Sigmoid colon (tissue), 7 donors: Measurements from ENCODE around the gene GGPS1. TPM values are rescaled to one million over a fixed set of nuclear protein-coding genes. Genes with fewer than 3 reads are reported as not detected.

Source experiments
- DNase-seq: peaks from one replicate; pipeline ENCODE4 v3.0.0-alpha.2; 2019
- H3K27ac ChIP-seq, 4 donors: fragments of 200-600 bp; sonication (generic); one replicate each; pipeline ENCODE4 v1.5.1; 2016 to 2019; ENCODE audit warnings: mild to moderate bottlenecking in 1 of 4
- H3K27me3 ChIP-seq, 3 donors: fragments of 200-600 bp; sonication (generic); one replicate each; pipeline ENCODE4 v1.5.1; 2019; ENCODE audit warnings: mild to moderate bottlenecking in 1 of 3
- H3K36me3 ChIP-seq, 4 donors: fragments of 200-600 bp; sonication (generic); one replicate each; pipeline ENCODE4 v1.5.1; 2016 to 2019
- H3K4me1 ChIP-seq, 4 donors: fragments of 200-600 bp; sonication (generic); one replicate each; pipeline ENCODE4 v1.5.1; 2017 to 2019
- H3K4me3 ChIP-seq, 4 donors: fragments of 200-600 bp; sonication (generic); one replicate each; pipeline ENCODE4 v1.5.1; 2017 to 2019; ENCODE audit warnings: mild to moderate bottlenecking in 2 of 4, moderate library complexity in 1 of 4
- H3K9me3 ChIP-seq, 4 donors: fragments of 200-600 bp in 3 of 4; sonication (generic) in 3 of 4; one replicate each; pipeline versions ENCODE4 v1.5.1 to v1.6.1; 2013 to 2019
- EP300 ChIP-seq, 4 donors: sonication (generic); formaldehyde crosslinking; IDR thresholded peaks; one replicate each; pipeline ENCODE4 v1.6.1; 2017; ENCODE audit warnings: antibody characterized with exemption in 4 of 4
- POLR2A ChIP-seq, 2 donors: fragments of 450-650 bp; IDR thresholded peaks; one replicate each; pipeline ENCODE4 v1.6.1; 2016; ENCODE audit warnings: antibody characterized with exemption in 2 of 2, mild to moderate bottlenecking in 2 of 2, moderate library complexity in 2 of 2
- POLR2AphosphoS5 ChIP-seq, 4 donors: sonication (generic); formaldehyde crosslinking; IDR thresholded peaks; one replicate each; pipeline ENCODE4 v1.6.1; 2017; ENCODE audit warnings: antibody characterized with exemption in 4 of 4
- WGBS, 2 donors: extraction: QIAGEN DNeasy Blood & Tissue Kit; methylation state at CpG; one replicate each; pipeline ENCODE4 v1.1.7; 2013; 5-methylcytosine and 5-hydroxymethylcytosine counted together
- intact Hi-C: fragments of 100-400 bp; cut with DNase I; formaldehyde crosslinking; loops from one replicate; pipeline ENCODE4 v1.15.1; 2023
- polyA plus RNA-seq, 3 donors: library from polyadenylated mRNA; stranded (reverse); fragments of 200-250 nt; gene quantifications; one replicate each; pipeline ENCODE4 v1.2.3, GENCODE V29; 2013
- total RNA-seq, 4 donors: library from RNA; depleted of rRNA; stranded (reverse); fragments of >200 nt; gene quantifications; one replicate each; pipeline ENCODE4 v1.1.0, GENCODE V29; 2016
- TF ChIP-seq, protein P1 (sequence below), 4 experiments: fragments of 450-650 bp in 3 of 4; fragments of 200-600 bp in 1 of 4; IDR thresholded peaks; one replicate each; pipeline ENCODE4 v1.5.1; 2016 to 2019; ENCODE audit warnings: antibody characterized with exemption in 4 of 4, mild to moderate bottlenecking in 3 of 4, moderate library complexity in 2 of 4
- donor health status: healthy with polysubstance abuse.
- donor health status: Bipolar disorder and iron deficiency.
- donor health status: healthy.

GGPS1 gene
- total and polyA plus RNA-seq, 7 donors, result 16.6 to 35.7 (median 30.3) TPM

DNA sequence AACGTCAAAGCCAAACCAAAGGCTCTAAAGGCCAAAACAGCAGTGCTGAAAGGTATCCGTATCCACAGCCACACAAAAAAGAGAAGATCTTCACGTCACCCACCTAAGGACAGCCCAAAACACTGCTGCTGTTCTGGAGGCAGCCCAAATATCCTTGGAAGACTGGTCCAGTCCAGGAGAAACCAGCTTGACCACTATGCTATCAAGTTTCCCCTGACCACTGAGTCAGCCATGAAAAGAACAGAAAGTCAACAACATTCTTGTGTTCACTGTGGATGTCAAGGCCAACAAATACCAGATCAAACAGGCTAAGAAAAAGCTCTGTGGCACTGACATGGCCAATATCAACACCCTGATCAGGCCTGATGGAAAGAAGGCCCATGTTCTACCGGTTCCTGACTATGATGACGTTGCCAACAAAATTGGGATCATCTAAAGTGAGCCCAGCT lies 32.4 kb upstream of the GGPS1 start:
- no peaks in the 10 kb centered on the region for H3K36me3 ChIP-seq
- DNase-seq, result no peak
- 89 to 92% methylated on average over 5 of the region's 5 CpGs for WGBS, 2 donors
- no peak for TF ChIP-seq POLR2A (IDR thresholded peaks at IDR 0.05)
- TF ChIP-seq EP300 (IDR thresholded peaks at IDR 0.05), result no peak
- no peak for TF ChIP-seq POLR2AphosphoS5 (IDR thresholded peaks at IDR 0.05)
- TF ChIP-seq, protein P1, sequence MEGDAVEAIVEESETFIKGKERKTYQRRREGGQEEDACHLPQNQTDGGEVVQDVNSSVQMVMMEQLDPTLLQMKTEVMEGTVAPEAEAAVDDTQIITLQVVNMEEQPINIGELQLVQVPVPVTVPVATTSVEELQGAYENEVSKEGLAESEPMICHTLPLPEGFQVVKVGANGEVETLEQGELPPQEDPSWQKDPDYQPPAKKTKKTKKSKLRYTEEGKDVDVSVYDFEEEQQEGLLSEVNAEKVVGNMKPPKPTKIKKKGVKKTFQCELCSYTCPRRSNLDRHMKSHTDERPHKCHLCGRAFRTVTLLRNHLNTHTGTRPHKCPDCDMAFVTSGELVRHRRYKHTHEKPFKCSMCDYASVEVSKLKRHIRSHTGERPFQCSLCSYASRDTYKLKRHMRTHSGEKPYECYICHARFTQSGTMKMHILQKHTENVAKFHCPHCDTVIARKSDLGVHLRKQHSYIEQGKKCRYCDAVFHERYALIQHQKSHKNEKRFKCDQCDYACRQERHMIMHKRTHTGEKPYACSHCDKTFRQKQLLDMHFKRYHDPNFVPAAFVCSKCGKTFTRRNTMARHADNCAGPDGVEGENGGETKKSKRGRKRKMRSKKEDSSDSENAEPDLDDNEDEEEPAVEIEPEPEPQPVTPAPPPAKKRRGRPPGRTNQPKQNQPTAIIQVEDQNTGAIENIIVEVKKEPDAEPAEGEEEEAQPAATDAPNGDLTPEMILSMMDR (IDR thresholded peaks at IDR 0.05), result no peak
- no peaks in the 10 kb centered on the region for H3K27me3 ChIP-seq
- peaks cover 0 to 51% (median 17%) of the 10 kb centered on the region in 4 donors for H3K4me1 ChIP-seq
- no peak overlapping the region for H3K4me3 ChIP-seq
- no peak overlapping the region for H3K27ac ChIP-seq
- intact Hi-C loops, result no loop called here
- H3K9me3 ChIP-seq, result no peaks in the 10 kb centered on the region

DNA sequence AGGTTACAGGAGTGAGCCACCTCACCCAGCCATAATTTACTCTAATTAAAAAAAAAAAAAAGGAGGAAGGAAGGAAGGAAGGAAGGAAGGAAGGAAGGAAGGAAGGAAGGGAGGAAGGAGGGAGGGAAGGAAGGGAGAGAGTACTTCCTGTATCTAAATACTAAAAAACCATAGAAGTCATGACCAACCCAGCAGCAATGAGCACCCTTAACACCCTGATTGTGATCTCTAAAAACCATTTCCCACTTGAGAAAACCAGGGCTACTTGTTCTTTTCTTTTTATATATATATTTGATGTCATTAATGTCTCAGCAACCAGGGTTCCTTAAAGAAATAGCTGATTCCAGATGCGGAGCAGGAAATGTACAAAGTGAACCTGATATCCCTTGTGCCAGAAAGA lies 31.6 kb upstream of the GGPS1 start:
- no peaks in the 10 kb centered on the region for H3K9me3 ChIP-seq
- no peak overlapping the region for H3K27ac ChIP-seq
- no peaks in the 10 kb centered on the region for H3K27me3 ChIP-seq
- WGBS, 2 donors, result 94 to 99% methylated on average over 1 of the region's 1 CpG
- no peak for DNase-seq
- TF ChIP-seq POLR2AphosphoS5 (IDR thresholded peaks at IDR 0.05) (no peak), EP300 (IDR thresholded peaks at IDR 0.05) (no peak), POLR2A (IDR thresholded peaks at IDR 0.05) (no peak)
- TF ChIP-seq, protein P1 (IDR thresholded peaks at IDR 0.05), result no peak
- no peak overlapping the region for H3K4me3 ChIP-seq
- no peaks in the 10 kb centered on the region for H3K36me3 ChIP-seq
- intact Hi-C loops, result no loop called here
- peaks cover 0 to 51% (median 20%) of the 10 kb centered on the region in 4 donors for H3K4me1 ChIP-seq

DNA sequence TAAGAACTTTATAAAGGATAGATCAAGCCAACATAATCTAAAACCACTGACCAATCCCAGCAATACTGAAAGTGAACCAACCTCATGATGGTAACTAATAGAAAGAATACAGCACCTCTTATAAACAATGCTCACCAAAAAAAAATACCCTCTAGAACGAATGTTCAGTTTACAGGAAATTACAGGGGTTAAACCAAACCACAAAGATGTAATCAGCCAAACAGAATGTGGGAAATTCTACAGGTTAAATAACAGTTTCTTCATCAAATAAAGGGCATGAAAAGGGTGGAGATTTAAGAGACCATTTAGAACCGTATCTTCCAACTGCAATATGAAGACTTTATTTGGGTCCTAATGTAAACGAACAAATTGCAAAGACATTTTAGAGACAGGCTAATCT lies 30.8 kb upstream of the GGPS1 start:
- intact Hi-C loops, result no loop called here
- no peak overlapping the region for H3K4me3 ChIP-seq
- H3K4me1 ChIP-seq, result peaks cover 0 to 50% (median 21%) of the 10 kb centered on the region in 4 donors
- H3K9me3 ChIP-seq, result no peaks in the 10 kb centered on the region
- no peaks in the 10 kb centered on the region for H3K36me3 ChIP-seq
- TF ChIP-seq POLR2A (IDR thresholded peaks at IDR 0.05) (no peak), POLR2AphosphoS5 (IDR thresholded peaks at IDR 0.05) (no peak), EP300 (IDR thresholded peaks at IDR 0.05) (no peak)
- TF ChIP-seq, protein P1 (IDR thresholded peaks at IDR 0.05), result no peak
- no peak overlapping the region for H3K27ac ChIP-seq
- DNase-seq, result no peak
- WGBS, 2 donors, result 47 to 53% methylated on average over 3 of the region's 3 CpGs
- H3K27me3 ChIP-seq, result no peaks in the 10 kb centered on the region

DNA sequence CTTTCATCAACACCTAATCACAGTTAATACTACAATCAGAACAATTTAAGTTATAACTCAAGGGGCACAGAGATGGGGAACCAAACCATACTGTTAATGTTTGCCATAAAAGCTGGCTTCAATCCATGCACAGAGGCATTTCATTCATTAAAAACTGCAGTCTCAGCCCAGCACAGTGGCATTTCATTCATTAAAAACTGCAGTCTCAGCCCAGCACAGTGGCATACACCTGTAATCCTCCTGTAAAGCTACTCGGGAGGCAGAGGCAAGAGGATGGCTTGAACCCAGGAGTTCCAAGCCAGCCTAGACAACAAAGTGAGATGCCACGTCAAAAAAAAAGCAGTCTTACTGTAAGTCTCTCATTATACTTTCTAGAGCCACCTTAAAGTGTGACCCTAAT lies 29.6 kb upstream of the GGPS1 start:
- no peak for TF ChIP-seq POLR2AphosphoS5 (IDR thresholded peaks at IDR 0.05)
- TF ChIP-seq POLR2A (IDR thresholded peaks at IDR 0.05), result no peak
- TF ChIP-seq EP300 (IDR thresholded peaks at IDR 0.05), result no peak
- TF ChIP-seq, protein P1 (IDR thresholded peaks at IDR 0.05), result no peak
- 13 to 44% methylated on average over 2 of the region's 2 CpGs for WGBS, 2 donors
- H3K36me3 ChIP-seq, result no peaks in the 10 kb centered on the region
- H3K4me1 ChIP-seq, result peaks cover 0 to 41% (median 15%) of the 10 kb centered on the region in 4 donors
- no peaks in the 10 kb centered on the region for H3K27me3 ChIP-seq
- no peaks in the 10 kb centered on the region for H3K9me3 ChIP-seq
- no peak overlapping the region for H3K4me3 ChIP-seq
- intact Hi-C loops, result no loop called here
- DNase-seq, result no peak
- H3K27ac ChIP-seq, result no peak overlapping the region
